ENCODE measurements around the gene DAZ1.
"Not testable (repeated sequence)": the region's sequence is repeated elsewhere in the genome, so short reads cannot be mapped to it uniquely, and the experiment has no call there.

Gene DAZ1, protein sequence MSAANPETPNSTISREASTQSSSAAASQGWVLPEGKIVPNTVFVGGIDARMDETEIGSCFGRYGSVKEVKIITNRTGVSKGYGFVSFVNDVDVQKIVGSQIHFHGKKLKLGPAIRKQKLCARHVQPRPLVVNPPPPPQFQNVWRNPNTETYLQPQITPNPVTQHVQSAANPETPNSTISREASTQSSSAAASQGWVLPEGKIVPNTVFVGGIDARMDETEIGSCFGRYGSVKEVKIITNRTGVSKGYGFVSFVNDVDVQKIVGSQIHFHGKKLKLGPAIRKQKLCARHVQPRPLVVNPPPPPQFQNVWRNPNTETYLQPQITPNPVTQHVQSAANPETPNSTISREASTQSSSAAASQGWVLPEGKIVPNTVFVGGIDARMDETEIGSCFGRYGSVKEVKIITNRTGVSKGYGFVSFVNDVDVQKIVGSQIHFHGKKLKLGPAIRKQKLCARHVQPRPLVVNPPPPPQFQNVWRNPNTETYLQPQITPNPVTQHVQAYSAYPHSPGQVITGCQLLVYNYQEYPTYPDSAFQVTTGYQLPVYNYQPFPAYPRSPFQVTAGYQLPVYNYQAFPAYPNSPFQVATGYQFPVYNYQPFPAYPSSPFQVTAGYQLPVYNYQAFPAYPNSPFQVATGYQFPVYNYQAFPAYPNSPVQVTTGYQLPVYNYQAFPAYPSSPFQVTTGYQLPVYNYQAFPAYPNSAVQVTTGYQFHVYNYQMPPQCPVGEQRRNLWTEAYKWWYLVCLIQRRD

DNA sequence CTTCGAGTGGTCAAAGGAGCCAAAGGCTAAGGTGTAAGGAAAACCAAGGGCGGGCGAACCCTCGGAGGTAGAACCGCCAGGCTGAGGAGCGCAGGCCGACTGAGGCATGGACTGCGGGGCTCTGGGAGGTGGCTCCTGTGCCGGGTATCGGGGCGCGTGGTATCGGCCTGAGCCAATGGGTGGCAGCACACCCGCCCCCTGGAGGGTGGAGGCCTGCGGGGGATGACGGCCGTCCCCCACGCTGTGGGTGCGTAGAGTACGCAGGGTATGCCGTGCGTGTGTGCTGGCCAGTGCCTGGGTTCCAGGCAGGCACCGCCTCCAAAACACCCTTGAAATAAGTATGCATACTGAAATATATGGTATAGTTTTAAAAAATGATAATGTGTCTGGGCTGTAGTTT lies at the start of gene DAZ1:
Gene DAZ1, minus strand, starts transcription at position 101 of the 400 bp plus-strand sequence. CDS start 208 bp downstream, outside the sequence.
- not testable (repeated sequence) for DNase-seq (ENCODE audit: low read depth in 2 of 2)

GRCh38 chrY:23219233-23219632 lies 20.4 kb upstream of the DAZ1 start, which contains the start of gene DAZ2:
Gene DAZ2 (plus strand): TSS chrY:23219533. CDS start chrY:23219741, 208 bp downstream.
- not testable (repeated sequence) for DNase-seq (ENCODE audit: low read depth in 2 of 2)

DNA sequence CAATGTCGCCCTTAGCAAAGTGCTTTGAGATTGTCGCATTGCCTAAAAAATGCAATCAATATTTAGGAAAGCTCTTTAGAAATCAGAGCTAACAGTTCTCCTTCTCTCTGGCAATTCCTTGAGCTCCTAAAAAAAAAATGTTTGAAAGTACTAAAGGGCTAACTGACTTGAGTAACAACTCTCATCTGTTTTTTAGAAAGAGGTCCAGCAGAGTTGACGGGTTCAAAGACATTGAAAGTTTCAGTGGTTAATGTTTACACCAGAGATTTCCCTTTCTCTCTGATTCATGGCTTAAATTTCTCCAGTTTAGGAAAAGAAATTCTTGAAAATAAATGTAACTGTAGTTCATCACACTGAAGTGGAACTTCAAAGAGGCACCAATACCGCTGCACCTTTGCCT lies 11.9 kb upstream of the DAZ1 start:
- not testable (repeated sequence) for DNase-seq (ENCODE audit: low read depth in 2 of 2)

GRCh38 chrY:23209802-23210495 lies 11.1 kb upstream of the DAZ1 start:
- not testable (repeated sequence) for DNase-seq (ENCODE audit: low read depth in 2 of 2)

DNA sequence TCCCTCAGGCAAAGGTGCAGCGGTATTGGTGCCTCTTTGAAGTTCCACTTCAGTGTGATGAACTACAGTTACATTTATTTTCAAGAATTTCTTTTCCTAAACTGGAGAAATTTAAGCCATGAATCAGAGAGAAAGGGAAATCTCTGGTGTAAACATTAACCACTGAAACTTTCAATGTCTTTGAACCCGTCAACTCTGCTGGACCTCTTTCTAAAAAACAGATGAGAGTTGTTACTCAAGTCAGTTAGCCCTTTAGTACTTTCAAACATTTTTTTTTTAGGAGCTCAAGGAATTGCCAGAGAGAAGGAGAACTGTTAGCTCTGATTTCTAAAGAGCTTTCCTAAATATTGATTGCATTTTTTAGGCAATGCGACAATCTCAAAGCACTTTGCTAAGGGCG lies 8.6 kb upstream of the DAZ1 start:
- not testable (repeated sequence) for DNase-seq (ENCODE audit: low read depth in 2 of 2)
